Activated T-cell treated with anti-CD3 and anti-CD28 coated beads, Interleukin-2, amount 50 U/mL, for 24 hours (primary cell): Measurements from ENCODE around the gene BAX.
"Not testable (repeated sequence)": the region's sequence is repeated elsewhere in the genome, so short reads cannot be mapped to it uniquely, and the experiment has no call there.

Experiments used
- DNase-seq: peaks from one replicate; pipeline ENCODE4 v3.0.0-alpha.2; 2020
- H3K27ac Mint-ChIP-seq: 2 replicates; pipeline ENCODE4 v1.8.0; 2020; ENCODE audit warnings: mild to moderate bottlenecking, mixed read lengths
- H3K27me3 Mint-ChIP-seq: 2 replicates; pipeline ENCODE4 v1.8.0; 2020; ENCODE audit warnings: mixed read lengths
- H3K36me3 Mint-ChIP-seq: 2 replicates; pipeline ENCODE4 v1.8.0; 2020; ENCODE audit warnings: low read depth, mixed read lengths
- H3K4me1 Mint-ChIP-seq: 2 replicates; pipeline ENCODE4 v1.8.0; 2020; ENCODE audit warnings: low read depth, mixed read lengths
- H3K4me3 Mint-ChIP-seq: 2 replicates; pipeline ENCODE4 v1.8.0; 2020; ENCODE audit warnings: mild to moderate bottlenecking, moderate library complexity, mixed read lengths
- H3K9me3 Mint-ChIP-seq: 2 replicates; pipeline ENCODE4 v1.8.0; 2020; ENCODE audit warnings: mixed read lengths

The BAX gene

DNA sequence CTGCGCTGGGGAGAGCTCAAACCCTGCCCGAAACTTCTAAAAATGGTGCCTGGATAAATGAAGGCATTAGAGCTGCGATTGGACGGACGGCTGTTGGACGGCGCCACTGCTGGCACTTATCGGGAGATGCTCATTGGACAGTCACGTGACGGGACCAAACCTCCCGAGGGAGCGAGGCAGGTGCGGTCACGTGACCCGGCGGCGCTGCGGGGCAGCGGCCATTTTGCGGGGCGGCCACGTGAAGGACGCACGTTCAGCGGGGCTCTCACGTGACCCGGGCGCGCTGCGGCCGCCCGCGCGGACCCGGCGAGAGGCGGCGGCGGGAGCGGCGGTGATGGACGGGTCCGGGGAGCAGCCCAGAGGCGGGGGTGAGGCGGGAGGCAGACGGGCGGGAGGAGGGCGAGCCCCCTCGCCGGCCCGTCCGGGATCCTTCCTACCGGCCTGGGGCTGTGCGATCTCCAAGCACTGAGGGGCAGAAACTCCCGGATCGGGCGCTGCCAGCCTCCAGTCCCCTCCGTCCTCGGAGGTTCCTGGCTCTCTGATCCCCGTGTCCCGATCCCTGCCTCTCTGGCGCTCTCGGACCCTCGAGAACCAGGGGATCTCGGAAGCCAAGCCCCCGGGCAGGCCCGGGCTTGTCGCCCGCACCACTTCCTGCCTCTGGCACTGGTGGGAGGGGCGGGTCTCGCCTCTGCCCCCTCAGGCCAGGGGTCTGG, at the start of gene BAX:
Gene BAX (plus strand): TSS at position 281 of the 713 bp plus-strand sequence. CDS start 54 bp downstream, at position 335.
- Mint-ChIP-seq H3K27ac (peak within 1 kb of the TSS; percentile 93), H3K9me3 (no peaks in the 10 kb centered on the region), H3K36me3 (peaks cover 38% of the 10 kb centered on the region), H3K4me3 (peak within 1 kb of the TSS; percentile 88), H3K27me3 (no peaks in the 10 kb centered on the region), H3K4me1 (peaks cover 33% of the 10 kb centered on the region)
- peak; percentile 97 for DNase-seq

DNA sequence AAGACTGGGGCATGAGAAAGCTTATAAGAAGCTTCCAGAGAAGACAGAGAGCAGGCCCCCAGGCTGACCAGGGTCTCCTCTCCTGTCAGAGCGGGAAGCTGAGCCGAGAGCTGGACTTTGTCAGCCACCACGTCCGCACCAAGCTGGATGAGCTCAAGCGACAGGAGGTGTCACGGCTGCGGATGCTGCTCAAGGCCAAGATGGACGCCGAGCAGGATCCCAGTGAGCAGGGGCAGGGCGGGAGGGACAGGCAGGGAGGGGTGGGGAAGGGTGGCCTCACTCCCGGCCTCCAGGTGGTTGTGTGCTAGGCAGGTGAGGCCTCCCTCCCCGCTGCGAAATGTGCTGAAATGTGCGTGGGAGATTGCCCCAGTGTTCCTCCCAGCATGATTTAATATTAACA, 49.0 kb upstream of the BAX start:
- H3K4me3 Mint-ChIP-seq = no peak overlapping the region
- peaks cover 73% of the 10 kb centered on the region for H3K36me3 Mint-ChIP-seq
- no peaks in the 10 kb centered on the region for H3K27me3 Mint-ChIP-seq
- DNase-seq = no peak
- H3K4me1 Mint-ChIP-seq = peaks cover 16% of the 10 kb centered on the region
- no peak overlapping the region for H3K27ac Mint-ChIP-seq
- H3K9me3 Mint-ChIP-seq = no peaks in the 10 kb centered on the region

DNA sequence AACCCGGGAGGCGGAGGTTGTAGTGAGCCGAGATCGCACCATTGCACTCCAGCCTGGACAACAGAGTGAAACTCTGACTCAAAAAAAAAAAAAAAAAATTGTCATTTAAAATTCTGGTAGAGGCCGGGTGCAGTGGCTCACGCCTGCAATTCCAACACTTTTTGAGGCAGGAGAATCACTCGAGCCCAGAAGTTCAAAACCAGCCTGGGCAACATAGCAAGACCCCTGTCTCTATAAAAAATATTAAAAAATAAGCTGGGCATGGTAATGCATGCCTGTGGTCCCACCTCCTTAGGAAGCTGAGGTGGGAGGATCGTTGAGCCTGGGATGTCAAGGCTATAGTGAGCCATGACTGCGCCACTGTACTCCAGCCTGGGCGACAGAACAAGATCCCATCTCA, 48.4 kb upstream of the BAX start:
- Mint-ChIP-seq H3K27ac (no peak overlapping the region), H3K4me3 (no peak overlapping the region), H3K27me3 (no peaks in the 10 kb centered on the region), H3K4me1 (peaks cover 10% of the 10 kb centered on the region), H3K36me3 (peaks cover 73% of the 10 kb centered on the region), H3K9me3 (no peaks in the 10 kb centered on the region)
- DNase-seq = no peak

GRCh38 chr19:48907671-48908070, 47.0 kb upstream of the BAX start:
- Mint-ChIP-seq H3K9me3 (no peaks in the 10 kb centered on the region), H3K36me3 (peaks cover 75% of the 10 kb centered on the region), H3K27ac (peak overlapping the region; percentile 7), H3K27me3 (no peaks in the 10 kb centered on the region), H3K4me1 (peaks cover under 1% of the 10 kb centered on the region), H3K4me3 (no peak overlapping the region)
- no peak for DNase-seq

DNA sequence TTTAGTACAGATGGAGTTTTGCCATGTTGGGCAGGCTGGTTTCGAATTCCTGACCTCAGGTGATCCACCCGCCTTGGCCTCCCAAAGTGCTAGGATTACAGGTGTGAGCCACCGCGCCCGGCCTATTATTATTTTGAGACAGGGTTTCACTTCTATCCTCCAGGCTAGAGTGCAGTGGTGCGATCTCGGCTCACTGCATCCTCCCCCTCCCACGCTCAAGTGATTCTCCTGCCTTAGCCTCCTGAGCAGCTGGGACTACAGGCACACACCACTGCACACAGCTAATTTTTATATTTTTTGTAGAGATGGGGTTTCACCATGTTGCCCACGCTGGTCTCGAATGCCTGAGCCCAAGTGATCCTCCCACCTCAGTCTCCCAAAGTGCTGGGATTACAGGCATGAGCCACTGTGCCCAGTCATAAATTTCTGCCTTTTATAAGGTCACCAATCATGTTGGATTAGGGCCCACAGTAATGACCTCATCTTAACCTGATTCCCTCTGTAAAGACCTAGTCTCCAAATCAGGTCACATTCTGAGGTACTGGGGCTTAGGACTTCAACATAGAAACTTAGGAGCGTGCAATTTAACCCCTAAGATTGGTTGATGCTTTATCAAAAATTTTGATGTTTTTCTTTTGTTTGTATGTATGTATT, 45.1 kb upstream of the BAX start:
- DNase-seq, H3K4me3 Mint-ChIP-seq, H3K9me3 Mint-ChIP-seq, H3K27ac Mint-ChIP-seq, H3K4me1 Mint-ChIP-seq, H3K27me3 Mint-ChIP-seq: not testable (repeated sequence)
- peaks cover 85% of the 10 kb centered on the region for H3K36me3 Mint-ChIP-seq

- Mint-ChIP-seq H3K9me3 (no peaks in the 10 kb centered on the region), H3K27me3 (no peaks in the 10 kb centered on the region), H3K4me1 (no peaks in the 10 kb centered on the region), H3K4me3 (no peak overlapping the region), H3K36me3 (peaks cover 80% of the 10 kb centered on the region), H3K27ac (no peak overlapping the region)
- DNase-seq = no peak
These were observed 43.9 kb upstream of the BAX start for GRCh38 chr19:48910803-48911202.

DNA sequence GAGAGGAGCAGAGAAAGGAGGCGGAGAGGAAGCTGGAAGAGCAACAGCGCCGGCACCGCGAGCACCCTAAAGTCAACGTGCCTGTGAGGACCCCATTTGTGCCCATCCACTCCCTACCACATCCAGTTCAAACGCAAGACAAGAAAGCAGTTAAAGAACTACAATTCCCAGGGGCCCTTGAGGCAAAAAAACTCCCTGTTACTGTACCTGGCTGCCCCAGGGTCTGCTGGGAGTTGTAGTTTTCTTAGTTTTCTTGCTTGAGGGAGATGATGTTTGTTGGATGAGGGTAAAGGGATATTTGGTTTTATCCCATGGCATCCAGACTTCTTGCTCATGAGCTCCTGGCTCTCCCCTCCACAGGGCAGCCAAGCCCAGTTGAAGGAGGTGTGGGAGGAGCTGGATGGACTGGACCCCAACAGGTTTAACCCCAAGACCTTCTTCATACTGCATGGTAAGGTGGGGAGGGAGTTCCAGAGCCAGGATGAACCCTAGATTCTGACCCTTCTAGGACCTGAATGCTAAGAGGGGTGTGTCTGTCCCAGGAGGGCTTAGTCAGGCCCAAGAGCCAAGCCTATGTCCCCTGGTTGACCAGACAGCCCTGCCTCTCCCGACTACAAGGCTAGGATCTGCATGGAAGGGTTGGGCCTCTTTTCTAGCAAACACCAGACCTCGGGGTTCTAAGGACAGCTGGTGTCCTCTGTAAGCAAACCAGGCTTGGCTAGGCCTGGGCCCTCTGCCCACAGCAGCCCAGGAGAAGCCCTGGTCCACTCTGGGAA, 41.4 kb upstream of the BAX start:
- Mint-ChIP-seq H3K27ac (no peak overlapping the region), H3K9me3 (no peaks in the 10 kb centered on the region), H3K4me1 (no peaks in the 10 kb centered on the region), H3K36me3 (peaks cover 74% of the 10 kb centered on the region), H3K4me3 (no peak overlapping the region), H3K27me3 (no peaks in the 10 kb centered on the region)
- DNase-seq = no peak

DNA sequence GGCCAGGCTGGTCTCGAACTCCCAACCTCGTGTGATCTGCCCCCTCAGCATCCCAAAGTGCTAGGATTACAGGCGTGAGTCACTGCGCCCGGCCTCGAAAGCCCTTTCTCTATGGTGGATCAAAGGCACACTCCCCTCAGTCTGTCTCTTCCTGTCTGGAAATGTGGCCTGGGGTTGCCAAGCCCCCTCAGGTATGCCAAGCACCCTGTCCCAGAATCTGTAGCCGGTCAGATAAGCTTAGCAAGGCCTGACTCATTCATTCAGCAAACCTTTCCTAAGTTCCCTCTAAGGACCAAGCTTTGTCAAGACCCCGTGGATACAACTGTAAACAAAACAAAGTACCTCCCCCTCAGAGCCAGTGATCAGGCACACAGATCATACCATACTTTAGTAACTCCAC, 40.5 kb upstream of the BAX start:
- Mint-ChIP-seq H3K27me3 (no peaks in the 10 kb centered on the region), H3K27ac (no peak overlapping the region), H3K36me3 (peaks cover 77% of the 10 kb centered on the region), H3K4me3 (no peak overlapping the region), H3K4me1 (no peaks in the 10 kb centered on the region), H3K9me3 (no peaks in the 10 kb centered on the region)
- DNase-seq = no peak

- H3K4me1 Mint-ChIP-seq = no peaks in the 10 kb centered on the region
- DNase-seq = no peak
These were observed 38.9 kb upstream of the BAX start for GRCh38 chr19:48915757-48916156.

DNA sequence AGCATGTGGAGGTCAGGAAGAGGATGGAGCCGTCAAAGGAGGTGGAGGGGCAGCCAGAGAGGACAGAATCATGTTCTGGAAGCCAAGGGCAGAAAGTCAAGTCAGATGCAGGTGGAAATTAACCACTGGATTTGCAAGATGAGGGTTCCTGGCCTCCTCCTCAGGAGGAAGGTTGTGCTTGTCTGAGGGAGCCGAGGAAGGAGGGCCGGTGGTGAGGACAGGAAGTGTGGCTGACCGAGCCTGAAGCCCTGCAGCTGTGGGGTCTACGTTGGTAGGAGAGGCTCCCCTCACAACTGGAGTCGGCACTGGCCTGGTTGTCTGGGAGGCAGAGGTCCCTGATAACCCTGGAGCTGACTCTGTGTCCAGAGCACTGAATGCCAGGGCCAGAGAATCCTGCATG, 36.6 kb upstream of the BAX start:
- Mint-ChIP-seq H3K36me3 (peaks cover 65% of the 10 kb centered on the region), H3K9me3 (no peaks in the 10 kb centered on the region), H3K4me3 (no peak overlapping the region), H3K4me1 (no peaks in the 10 kb centered on the region), H3K27ac (peak overlapping the region; percentile 3), H3K27me3 (no peaks in the 10 kb centered on the region)
- DNase-seq = no peak

More at GRCh38 chr19:48915757-48916156, 38.9 kb upstream of the BAX start:
- H3K27ac Mint-ChIP-seq = no peak overlapping the region
- peaks cover 69% of the 10 kb centered on the region for H3K36me3 Mint-ChIP-seq
- H3K4me3 Mint-ChIP-seq = no peak overlapping the region
- no peaks in the 10 kb centered on the region for H3K27me3 Mint-ChIP-seq
- H3K9me3 Mint-ChIP-seq = no peaks in the 10 kb centered on the region

DNA sequence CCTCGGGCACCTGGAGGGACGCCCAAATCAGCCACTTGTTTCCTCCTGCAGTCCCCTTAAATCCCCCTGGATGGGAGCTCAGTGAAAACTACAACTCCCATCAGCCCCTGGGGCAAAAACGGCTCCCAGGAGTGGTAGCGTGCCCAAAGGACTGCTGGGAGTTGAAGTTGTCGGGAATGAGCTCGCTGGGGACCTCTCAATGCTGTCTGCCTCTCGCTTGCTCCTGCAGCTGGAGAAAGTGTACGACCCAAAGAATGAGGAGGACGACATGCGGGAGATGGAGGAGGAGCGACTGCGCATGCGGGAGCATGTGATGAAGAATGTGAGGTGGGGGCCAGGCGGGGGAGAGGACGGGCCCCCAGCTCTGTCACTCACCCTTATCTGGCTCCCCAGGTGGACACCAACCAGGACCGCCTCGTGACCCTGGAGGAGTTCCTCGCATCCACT, 35.9 kb upstream of the BAX start:
- H3K4me1 Mint-ChIP-seq = no peaks in the 10 kb centered on the region
- no peaks in the 10 kb centered on the region for H3K27me3 Mint-ChIP-seq
- no peak overlapping the region for H3K27ac Mint-ChIP-seq
- no peaks in the 10 kb centered on the region for H3K9me3 Mint-ChIP-seq
- H3K36me3 Mint-ChIP-seq = peaks cover 64% of the 10 kb centered on the region
- H3K4me3 Mint-ChIP-seq = no peak overlapping the region
- DNase-seq = no peak

DNA sequence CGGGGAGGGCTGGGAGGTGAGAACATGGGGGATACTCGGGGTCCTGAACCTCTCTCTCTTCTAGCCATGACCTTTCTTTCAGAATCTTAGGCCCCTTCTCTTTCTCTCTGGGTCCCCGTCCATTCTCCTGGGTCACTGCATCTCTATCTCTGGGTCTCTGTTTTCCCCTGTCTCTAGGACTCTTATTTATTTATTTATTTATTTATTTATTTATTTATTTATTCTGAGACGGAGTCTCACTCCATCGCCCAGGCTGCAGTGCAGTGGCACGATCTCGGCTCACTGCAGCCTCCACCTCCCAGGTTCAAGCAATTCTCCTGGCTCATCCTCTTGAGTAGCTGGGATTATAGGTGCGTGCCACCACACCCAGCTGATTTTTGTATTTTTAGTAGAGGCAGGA, 35.4 kb upstream of the BAX start:
- H3K4me3 Mint-ChIP-seq, H3K27me3 Mint-ChIP-seq, H3K4me1 Mint-ChIP-seq, H3K27ac Mint-ChIP-seq, H3K9me3 Mint-ChIP-seq, DNase-seq: not testable (repeated sequence)
- peaks cover 60% of the 10 kb centered on the region for H3K36me3 Mint-ChIP-seq

DNA sequence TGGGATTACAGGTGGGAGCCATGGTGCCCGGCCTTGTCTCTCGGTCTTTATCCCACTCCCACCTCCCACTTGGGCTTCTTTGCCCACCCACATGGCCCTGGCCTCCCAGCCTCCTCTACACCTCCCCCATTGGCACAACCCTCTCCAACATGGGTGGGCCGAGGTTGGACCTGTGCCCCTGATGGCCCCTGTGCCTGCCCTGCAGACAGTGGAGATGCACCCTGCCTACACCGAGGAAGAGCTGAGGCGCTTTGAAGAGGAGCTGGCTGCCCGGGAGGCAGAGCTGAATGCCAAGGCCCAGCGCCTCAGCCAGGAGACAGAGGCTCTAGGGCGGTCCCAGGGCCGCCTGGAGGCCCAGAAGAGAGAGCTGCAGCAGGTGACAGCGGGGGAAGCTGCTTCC, 33.7 kb upstream of the BAX start:
- Mint-ChIP-seq H3K27ac (no peak overlapping the region), H3K36me3 (peaks cover 50% of the 10 kb centered on the region), H3K9me3 (no peaks in the 10 kb centered on the region), H3K27me3 (no peaks in the 10 kb centered on the region), H3K4me3 (no peak overlapping the region), H3K4me1 (no peaks in the 10 kb centered on the region)
- no peak for DNase-seq

DNA sequence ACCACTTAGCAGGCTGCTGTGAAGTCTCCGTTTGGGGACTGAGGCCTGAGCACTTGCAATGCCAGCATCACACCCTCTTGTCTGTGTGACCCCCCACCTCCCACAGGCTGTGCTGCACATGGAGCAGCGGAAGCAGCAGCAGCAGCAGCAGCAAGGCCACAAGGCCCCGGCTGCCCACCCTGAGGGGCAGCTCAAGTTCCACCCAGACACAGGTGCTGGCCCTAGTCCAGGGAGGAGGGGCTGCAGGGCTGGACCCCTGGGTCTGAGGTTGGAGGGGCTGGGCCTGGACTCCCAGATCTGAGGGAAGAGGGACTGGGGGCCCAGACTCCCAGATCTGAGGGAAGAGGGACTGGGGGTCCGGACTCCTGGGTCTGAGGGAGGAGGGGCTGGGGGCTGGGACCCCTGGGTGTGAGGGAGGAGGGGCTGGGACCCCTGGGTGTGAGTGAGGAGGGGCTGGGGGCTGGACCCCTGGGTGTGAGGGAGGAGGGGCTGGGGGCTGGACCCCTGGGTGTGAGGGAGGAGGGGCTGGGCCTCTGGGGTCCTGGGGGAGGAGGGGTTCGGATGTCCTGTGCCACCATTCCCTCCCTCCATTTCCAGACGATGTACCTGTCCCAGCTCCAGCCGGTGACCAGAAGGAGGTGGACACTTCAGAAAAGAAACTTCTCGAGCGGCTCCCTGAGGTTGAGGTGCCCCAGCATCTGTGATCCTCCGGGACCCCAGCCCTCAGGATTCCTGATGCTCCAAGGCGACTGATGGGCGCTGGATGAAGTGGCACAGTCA, 32.8 kb upstream of the BAX start:
- Mint-ChIP-seq H3K27ac (no peak overlapping the region), H3K4me1 (peaks cover 4% of the 10 kb centered on the region), H3K27me3 (no peaks in the 10 kb centered on the region), H3K9me3 (no peaks in the 10 kb centered on the region), H3K36me3 (peaks cover 44% of the 10 kb centered on the region), H3K4me3 (no peak overlapping the region)
- no peak for DNase-seq
